Activated CD8-positive, alpha-beta memory T cell treated with anti-CD3 and anti-CD28 coated beads, Interleukin-2, amount 50 U/mL, for 48 hours (primary cell): ENCODE data around the gene ABL1.

Source experiments
- DNase-seq: peaks from one replicate; pipeline ENCODE4 v3.0.0-alpha.2; 2020

The ABL1 gene

DNA sequence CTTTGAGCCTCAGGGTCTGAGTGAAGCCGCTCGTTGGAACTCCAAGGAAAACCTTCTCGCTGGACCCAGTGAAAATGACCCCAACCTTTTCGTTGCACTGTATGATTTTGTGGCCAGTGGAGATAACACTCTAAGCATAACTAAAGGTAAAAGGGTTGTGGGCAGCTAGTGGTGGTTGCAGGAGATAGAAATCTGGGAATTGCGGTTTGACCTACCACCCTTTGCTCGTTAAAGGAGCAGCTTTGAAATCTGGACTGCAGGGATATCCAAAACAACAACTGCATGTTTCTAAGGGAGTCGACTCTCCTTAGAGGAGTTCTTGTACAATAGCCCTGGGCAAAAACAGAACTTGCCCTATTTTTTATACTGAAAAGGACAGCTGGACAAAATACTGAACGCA is 19.0 kb downstream of the ABL1 start:
- DNase-seq = peak; percentile 15

DNA sequence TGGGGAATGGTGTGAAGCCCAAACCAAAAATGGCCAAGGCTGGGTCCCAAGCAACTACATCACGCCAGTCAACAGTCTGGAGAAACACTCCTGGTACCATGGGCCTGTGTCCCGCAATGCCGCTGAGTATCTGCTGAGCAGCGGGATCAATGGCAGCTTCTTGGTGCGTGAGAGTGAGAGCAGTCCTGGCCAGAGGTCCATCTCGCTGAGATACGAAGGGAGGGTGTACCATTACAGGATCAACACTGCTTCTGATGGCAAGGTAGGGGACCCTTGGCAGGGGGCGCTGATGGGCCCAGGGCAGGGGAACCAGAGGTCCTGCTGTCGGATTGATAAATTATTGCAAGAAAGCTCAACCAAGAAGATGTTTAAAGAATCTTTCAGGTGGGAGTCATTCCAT is 19.8 kb downstream of the ABL1 start:
- DNase-seq = peak; percentile 39

DNA sequence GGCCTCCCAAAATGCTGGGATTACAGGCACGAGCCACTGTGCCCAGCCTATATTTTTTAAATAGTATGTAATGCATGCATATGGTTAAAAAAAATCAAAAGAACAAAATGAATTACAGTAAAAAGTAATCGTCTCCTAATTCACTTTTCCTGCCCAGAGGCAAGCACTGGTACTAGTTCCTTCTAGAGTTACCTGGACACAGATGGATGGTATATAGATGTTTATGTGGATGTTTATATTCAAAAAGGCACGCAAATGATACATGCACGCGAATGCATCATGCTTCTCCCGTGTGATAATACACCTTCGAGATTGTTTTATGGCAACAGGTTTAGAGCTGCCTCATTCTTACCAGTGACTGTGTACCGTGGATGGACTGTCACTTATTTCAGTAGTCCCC is 21.4 kb downstream of the ABL1 start:
- no peak for DNase-seq

DNA sequence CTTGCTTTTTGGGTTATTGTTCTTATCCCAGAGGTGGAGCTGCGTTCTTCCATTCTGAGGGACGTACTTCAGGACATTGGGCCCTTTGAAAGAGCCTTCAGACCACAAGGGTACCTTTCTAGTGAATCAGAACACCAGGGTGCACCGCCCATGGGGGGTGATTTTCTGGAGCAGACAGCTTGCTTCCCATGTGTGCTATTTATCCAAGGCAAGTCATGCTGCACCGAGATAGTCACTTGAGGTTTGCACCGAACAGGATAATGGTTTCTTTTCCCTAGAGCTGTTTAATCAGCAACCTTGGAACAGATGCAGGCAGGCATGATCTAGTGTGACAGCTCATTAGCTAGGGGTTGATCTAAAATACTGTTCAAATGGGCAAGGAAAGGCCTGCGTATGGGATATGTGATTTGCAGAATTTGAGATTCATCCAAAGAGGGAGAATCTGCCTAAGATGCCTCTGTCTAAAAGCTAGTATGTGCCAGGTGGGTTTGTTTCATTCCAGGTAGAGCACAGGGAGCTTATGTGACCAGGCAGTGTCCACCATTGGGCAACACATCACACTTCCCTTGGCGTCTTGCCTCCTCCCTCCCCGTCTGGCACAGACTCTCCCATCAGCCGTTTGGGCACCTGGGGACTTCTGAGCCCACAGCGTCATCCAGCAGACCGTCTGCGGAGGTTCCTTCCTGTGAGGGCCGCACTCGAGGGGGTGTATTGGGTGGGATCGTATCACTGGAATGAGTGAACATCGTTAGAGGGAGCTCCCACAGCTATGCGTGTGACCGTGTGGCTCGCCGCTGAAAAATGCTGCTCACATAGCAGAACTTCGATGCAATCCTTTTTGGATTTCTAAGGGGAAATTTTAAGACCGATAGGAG is 23.0 kb downstream of the ABL1 start:
- no peak for DNase-seq

DNA sequence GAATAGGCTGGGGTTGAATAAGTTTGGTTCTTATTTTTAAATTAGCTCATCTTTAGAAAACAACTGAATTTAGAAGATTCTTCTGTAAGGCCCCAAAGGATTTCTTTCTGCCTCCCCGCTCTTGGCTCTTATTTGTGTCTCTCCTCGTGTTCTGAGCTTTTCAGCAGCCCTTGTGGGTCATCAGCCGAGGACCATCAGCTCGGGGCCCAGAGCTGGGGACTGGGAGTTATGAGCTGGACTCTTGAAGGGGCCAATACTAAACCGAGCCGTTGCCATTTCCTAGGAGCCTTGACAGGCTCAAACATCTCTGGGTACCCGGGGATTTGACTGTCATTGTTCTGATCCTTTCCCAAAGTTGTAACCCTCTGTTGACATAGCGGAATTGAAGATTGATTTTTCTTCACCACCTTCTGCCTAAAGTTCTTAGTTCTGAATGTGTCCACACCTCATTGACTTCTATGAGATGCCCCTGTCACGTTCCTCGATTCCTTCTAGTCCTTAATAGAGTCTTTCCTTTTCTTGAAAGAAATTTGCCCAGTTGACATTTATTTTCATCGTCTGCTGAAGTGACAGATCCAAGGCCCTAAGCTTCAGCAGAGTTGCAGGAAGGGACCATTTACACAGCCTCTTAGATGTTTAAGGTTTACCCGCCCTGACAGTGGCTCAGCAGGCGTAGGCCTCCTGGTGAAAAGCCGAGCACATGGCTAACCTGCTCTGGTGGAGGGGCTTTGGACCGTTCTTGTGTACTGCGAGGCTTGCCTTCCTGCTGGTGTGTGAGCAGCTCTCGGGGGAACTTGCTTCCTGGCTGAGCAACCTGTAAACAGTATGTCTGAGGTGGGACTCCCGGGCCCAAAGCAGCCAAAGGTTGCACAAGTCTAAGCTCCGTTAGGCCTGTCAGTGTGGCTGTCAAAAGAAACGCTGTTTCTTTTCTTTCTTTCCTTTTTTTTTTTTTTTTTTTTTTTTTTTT is 24.0 kb downstream of the ABL1 start:
- no peak for DNase-seq

DNA sequence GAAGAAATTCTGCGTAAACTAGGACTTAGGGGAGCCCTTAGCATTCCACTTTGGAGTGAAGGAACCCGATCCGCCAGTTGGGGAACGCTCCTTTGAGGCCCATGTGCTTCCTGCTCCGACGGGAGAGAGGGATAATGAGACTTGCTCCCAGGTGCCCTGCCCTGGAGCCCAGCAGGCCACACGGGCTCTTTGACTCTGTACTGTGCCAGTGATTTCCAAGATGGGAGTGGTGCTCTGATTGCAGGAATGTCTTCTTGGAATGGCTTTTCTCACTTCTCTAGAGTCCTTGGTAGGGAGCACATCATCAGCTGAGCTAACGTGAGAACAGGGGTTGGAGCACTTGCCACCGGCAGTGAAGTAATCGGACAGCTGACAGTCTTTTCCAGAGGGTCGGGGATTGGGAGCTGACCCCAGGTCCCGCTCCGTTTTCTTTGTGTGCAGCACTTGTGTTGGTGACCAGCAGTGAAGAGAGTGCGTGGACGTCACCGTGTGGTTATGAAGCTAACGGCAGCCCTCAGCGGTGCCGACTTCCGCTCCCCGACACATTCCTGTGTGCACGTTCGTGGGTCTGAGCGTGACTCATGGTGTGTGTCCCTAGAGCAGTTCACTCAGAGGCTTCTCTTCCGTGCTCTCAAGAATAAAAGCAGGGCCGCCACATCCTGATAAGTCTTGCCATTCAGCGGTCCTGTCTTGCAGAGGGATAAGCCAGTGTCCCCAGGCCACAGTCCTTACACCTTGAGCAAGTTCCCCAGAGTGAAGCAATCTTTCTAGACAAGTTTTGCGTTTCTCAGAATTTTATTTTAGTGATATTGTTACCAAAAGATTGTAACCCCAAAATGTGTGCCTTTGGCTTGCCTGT is 25.6 kb downstream of the ABL1 start:
- no peak for DNase-seq

DNA sequence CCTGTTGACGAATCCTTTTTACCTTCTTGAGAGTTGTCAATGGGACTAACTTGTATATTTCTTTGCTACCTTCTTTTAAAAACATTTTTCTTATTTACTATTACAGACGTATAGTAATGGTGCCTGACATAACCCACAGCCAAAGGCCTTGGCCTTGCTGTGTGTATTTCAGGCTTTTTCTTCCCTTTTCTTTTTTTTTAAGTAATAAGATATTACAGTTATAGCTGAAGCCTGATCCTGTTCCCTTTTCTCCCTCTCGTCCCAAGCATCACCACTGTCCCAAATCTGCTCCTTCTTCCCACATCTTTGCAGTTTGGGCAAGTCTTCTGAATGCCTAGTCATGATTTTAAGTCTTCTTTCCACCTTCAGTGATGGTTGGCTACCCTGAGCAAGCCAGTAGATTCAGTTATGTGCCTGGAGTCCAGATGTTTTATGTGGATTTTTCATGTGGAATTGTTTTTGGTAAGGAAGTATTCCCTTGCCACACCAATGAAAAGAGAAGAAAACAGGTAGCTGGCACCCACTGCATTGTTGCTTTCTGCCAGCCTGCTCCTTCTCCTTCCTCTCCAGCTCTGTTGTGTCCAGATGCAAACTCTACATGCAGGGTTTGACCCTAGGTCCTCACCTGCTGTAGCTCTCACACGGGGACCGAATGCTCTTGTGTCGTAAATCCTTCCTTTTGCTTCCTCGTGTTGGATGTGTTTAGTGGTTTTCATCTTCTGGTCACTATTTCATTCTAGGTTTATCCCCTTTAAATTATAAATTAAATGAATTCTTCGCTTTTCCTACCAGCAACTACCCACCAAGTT is 26.5 kb downstream of the ABL1 start:
- DNase-seq = no peak

DNA sequence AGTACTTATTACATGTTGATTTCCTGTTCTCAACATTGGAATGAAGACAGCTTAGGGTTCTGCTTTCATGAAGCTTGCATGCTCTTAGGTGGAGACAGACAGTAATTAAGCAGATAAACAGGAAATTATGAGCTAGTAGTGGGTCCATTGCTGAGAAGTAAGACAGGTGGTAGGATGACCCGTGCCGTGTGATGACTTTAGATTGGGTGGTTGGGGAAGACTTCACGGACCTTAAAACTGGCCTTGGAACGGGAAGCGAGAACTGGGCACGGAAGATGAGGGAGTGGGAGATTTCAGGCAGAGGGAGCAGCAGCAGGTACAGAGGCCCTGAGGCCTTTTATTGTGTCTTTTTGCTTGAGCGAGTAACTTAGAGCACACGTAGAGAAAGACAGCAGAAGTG is 27.2 kb downstream of the ABL1 start:
- no peak for DNase-seq

DNA sequence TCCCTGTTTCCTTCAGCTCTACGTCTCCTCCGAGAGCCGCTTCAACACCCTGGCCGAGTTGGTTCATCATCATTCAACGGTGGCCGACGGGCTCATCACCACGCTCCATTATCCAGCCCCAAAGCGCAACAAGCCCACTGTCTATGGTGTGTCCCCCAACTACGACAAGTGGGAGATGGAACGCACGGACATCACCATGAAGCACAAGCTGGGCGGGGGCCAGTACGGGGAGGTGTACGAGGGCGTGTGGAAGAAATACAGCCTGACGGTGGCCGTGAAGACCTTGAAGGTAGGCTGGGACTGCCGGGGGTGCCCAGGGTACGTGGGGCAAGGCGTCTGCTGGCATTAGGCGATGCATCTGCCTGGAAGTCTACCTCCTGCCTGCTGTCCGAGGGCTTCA is 27.7 kb downstream of the ABL1 start:
- DNase-seq = no peak

DNA sequence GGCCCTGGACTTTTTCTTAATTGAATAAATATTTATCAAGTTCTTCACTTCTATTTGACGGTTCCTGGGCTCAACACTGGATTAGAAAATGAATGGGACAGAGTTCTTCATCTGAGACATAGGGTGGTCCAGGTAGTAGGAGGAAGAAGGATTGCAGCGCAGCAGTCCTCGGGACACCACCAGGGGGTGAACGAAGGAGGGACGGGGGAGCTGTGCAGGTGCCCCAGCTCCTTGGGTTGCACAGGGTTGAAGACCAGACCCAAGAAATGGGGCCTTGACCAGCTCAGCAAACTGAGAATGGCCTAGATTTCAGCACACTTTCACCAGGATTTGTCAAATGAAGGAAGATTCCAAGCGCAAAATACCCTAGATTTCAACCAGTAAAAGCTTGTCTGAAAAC is 29.5 kb downstream of the ABL1 start:
- DNase-seq = no peak

DNA sequence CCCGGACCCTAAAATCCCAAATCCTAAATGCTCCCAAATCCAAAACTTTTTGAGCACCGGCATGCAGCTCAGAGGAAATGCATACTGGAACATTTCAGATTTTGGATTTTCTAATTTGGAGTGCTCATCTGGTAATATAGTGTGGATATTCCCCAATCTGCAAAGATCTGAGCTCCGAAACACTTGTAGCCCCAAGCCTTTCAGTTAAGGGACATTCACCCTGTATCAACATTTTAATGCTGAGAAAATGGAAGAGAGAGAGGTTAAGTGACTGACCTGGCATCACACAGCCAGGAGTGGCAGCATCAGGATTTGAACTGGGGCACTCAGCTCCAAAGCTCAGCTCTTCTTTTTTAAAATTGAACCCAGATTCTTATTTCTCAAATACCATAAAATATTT is 30.9 kb downstream of the ABL1 start:
- DNase-seq = no peak

DNA sequence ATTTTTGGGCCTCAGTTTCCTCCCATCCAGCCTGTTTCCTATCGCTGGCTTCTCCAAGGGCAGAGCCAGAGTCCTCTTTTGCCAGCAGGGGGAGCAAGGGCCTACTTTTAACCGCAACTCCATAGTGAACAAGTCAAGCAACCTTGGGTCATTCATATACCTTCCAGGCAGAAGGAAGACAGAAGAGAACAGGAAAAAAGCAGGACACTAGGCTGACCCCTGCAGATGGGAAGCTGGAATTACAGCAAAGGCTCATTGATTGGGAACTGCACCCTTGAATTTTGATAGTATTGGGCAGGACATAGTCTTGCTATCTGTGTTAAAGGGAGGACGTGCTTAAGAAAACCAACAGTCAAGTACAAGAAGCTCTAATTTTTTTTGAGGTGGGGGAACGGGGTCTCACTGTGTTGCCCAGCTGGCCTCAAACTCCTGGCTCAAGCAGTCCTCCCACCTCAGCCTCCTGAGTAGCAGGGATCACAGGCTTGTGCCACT is 31.5 kb downstream of the ABL1 start:
- peak; percentile 68 for DNase-seq

DNA sequence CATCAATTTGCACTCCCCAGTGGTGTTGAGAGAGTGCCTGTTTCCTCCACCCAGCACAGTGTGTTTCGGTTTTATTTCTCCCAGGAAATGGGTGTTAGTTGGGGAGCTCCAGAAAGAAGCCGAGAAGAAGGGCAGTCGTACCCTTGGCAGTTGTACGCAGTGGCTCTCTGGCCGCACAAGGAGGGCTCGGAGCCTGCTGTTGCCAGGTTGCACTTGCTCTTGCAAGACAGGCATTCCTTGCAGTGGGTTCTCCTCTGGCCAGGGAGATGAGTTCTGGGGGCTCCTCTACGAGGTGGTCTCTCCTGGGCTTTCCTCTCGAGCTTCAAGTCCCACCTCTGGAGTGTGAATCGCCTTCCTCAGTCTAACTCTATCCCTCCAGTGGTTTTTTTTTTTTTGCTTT is 32.5 kb downstream of the ABL1 start:
- DNase-seq = no peak

DNA sequence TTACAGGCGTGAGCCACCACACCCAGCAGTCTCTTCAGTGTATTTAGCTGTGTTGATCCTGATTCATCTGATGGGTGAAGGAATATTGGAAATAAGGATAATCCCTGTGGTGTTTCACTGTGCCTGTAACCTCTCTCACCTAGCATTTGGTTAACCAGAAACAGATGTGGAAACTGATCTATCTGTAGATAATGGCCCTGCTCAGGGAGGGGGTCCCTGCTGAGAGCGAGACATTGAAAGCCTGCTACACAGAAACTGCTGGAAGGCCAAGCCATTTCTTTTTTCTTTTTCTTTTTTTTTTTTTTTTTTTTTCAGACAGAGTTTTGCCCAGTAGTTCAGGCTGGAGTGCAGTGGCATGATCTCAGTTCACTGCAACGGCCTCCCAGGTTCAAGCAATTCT is 33.2 kb downstream of the ABL1 start:
- no peak for DNase-seq

DNA sequence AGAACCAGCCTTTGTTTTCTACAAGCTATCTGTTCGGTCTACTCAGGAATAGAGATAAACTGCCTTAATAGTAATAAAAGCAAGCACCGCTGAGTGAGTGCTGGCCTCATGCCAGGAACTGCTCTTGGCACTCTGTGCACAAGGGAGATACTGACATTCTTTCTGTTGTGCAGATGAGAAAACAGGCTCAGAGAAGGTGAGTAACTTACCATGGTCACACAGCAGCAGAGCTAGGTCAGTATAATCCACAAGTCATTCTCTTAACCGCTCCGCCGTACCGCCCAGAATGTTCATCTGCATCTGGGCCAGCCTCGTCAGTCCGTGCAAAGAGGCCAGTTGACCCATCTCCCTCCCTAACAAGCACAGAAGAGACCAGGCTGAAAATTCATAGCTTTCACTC is 34.2 kb downstream of the ABL1 start:
- DNase-seq = no peak

DNA sequence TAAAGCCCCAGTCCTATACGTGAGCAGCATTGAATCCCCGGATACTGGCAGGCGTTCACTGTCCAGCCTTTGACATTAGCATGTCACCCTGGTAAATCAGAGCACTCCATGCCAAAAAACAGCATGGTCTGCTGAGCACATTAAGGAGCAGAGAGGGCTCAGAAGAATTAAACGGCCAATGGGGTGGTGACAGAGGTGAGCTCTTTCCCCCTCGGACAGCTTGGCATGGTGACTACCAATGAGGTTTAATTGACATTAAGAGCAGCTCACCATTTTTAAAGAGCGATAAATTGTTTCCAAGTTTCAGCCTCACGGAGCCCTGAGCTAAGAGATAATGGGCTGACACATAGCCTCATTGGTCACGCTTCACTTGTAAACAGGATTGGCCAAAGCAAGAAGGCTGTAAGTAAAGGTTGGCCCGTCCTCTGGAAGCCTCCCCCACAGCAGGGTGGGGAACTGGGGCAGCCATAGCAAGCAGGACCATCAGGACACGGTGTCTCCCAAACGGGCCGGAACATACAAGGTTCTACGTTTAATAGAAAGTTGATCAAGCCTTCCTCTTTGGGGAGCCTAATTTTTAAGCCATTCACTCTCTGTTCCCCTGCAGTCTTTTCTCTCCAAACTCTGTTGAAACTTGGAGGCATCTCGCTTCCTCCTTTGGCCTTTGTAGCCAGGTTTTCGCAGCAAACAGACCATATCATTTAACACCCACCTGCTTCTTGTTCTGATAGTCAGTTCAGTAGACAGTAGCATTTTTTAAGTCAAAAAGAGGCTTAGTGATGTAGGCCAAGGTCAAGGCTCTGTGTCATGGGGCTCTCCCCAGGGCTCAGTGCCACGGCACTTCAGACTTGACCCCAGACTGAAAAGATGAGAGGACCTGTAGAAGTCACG is 35.7 kb downstream of the ABL1 start:
- no peak for DNase-seq

DNA sequence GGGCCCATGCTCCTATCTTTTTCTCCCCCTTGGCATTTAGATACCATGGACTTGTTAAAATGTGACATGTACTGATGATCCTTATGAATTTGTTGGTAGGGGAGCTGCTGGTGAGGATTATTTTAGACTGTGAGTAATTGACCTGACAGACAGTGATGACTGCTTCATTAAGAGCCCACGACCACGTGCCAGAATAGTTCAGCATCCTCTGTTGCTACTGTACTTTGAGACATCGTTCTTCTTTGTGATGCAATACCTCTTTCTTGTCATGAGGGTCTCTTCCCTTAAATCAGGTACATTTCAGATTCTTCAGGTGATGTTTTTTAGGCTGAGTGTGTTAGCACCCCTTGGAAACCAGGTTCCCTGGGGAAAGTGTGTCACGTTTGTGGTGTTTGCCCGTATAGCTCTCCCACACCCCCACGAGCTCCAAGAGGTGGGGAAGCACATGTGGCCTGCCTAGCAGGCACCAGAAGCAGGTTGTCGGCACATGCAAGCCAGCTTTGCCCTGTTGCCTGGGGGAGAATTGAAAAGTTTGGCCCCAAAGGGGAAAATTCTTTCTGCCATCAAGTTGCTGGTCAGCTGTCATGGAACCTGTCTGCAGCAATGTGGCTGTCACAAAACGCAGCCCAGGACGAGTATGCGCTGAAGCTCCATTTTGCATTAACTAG is 36.5 kb downstream of the ABL1 start:
- no peak for DNase-seq

DNA sequence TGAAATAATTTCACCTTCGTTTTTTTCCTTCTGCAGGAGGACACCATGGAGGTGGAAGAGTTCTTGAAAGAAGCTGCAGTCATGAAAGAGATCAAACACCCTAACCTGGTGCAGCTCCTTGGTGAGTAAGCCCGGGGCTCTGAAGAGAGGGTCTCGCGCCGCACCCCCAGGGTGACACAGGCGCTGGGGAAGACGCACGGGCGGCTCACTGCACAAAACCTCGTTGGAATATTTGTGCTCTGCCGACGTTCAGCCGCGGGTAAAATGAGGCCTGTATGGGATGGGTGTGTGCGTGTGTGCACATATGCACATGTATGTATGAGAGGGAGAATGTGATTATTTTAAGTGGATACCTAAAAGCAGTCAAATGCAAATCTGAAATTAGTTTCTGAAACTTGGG is 37.0 kb downstream of the ABL1 start:
- no peak for DNase-seq

DNA sequence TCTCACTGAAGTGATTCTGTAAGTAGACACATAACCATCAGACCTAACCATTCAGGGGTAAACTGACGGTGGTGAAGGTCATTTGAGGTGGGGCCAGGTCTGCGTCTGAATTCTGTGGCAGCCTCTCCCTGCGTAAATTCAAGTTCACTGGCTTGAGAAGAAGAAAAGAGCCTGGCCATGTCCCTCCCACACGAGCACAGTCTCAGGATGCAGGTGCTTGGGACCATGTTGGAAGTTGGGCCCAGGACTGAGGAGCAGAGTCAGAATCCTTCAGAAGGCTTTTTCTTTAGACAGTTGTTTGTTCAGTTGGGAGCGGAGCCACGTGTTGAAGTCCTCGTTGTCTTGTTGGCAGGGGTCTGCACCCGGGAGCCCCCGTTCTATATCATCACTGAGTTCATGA is 37.5 kb downstream of the ABL1 start:
- no peak for DNase-seq

DNA sequence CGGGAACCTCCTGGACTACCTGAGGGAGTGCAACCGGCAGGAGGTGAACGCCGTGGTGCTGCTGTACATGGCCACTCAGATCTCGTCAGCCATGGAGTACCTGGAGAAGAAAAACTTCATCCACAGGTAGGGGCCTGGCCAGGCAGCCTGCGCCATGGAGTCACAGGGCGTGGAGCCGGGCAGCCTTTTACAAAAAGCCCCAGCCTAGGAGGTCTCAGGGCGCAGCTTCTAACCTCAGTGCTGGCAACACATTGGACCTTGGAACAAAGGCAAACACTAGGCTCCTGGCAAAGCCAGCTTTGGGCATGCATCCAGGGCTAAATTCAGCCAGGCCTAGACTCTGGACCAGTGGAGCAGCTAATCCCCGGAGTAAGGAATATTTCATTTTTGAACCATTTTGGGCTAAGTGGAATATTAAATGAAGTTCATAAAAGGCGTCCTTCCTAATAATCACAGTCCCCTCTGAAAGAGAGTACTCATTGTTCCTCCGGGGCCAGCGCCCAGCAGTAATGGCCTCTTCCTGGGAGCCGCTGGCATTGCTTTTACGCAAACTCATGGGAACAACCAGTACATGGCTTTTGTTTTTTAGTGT is 38.0 kb downstream of the ABL1 start:
- no peak for DNase-seq
